Bronchial epithelial cell (primary cell): ENCODE results near the gene RCBTB1. TPM values are rescaled to one million over a fixed set of nuclear protein-coding genes. Genes with fewer than 3 reads are reported as not detected.
A peak's percentile ranks its signal among the peaks of the same experiment; 100 is the strongest.

ENCODE experiments used
- DNase-seq: peaks from one replicate; pipeline ENCODE4 v3.0.0-alpha.2; 2010; ENCODE audit warnings: low read depth
- FAIRE-seq: peaks from 2 replicates; lab custom pipeline; 2011; peaks lifted over from hg19 to GRCh38; lab: Jason Lieb, UNC
- H3K27me3 ChIP-seq: 2 replicates; pipeline ENCODE4 v1.5.1; 2011; ENCODE audit warnings: low read length; ENCODE audit not compliant: control insufficient read depth, insufficient read depth
- H3K36me3 ChIP-seq: 2 replicates; pipeline ENCODE4 v1.5.1; 2011; ENCODE audit warnings: low read length; ENCODE audit not compliant: control insufficient read depth, insufficient read depth
- H3K4me3 ChIP-seq: 2 replicates; pipeline ENCODE4 v1.5.1; 2011; ENCODE audit warnings: mild to moderate bottlenecking, low read depth, low read length, control low read depth
- CTCF ChIP-seq: IDR thresholded peaks from 2 replicates; pipeline ENCODE4 v1.5.1; 2011; ENCODE audit warnings: mild to moderate bottlenecking, moderate library complexity, low read length, control low read depth, inconsistent platforms; ENCODE audit not compliant: insufficient read depth, severe bottlenecking
- total RNA-seq: library from RNA; depleted of rRNA; stranded (reverse); fragments of >200 nt; gene quantifications from 2 replicates; pipeline ENCODE4 v1.2.1, GENCODE V29; 2014

The RCBTB1 gene
- total RNA-seq, 1 donor from 2014 or later, result 21.3 TPM

DNA sequence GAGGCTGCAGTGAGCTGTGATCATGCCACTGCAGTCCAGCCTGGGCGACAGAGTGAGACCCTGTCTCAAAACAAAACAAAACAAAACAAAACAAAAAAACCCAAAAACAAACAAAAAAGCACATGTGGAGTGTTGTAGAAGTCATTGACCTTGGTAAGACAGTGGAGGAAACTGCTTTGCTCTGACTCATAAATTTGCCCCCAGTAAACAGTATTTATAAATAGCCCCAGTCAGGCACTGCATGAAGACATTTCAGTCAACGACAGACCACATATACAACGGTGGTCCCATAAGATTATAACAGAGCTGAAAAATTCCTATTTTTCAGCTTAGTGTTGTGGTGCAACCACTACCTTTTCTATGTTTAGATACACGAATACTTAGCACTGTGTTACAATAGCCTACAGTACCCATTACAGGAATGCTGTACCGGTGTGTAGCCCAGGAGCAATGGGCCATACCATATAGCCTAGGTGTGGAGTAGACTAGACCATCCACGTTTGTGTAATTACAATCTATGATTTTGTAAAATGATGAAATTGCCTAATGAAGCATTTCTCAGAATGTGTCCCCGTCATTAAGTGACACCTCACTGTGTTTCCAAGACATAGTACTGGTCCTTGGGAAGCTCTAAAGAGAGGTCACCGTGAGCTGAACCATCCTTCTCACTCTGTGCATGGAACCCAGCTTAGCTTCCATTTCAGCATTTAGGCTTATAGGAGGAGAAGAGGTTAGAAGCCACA lies 44.0 kb upstream of the RCBTB1 start:
- no peaks in the 10 kb centered on the region for H3K27me3 ChIP-seq
- H3K36me3 ChIP-seq, result no peaks in the 10 kb centered on the region
- FAIRE-seq, result no peak

GRCh38 chr13:49627831-49628652 lies 42.7 kb upstream of the RCBTB1 start, which contains the start of gene ARL11:
TSS of gene ARL11 (plus strand) at chr13:49628507. CDS start at chr13:49630448, 1,941 bp downstream.
- no peak within 1 kb of the TSS for H3K4me3 ChIP-seq
- peak; percentile 32 for DNase-seq
- TF ChIP-seq CTCF, result no peak
- no peaks in the 10 kb centered on the region for H3K27me3 ChIP-seq
- no peaks in the 10 kb centered on the region for H3K36me3 ChIP-seq
- FAIRE-seq, result no peak

More for the DNA sequence above, 44.0 kb upstream of the RCBTB1 start:
- no peak for TF ChIP-seq CTCF
- H3K4me3 ChIP-seq, result no peak overlapping the region
- no peak for DNase-seq

DNA sequence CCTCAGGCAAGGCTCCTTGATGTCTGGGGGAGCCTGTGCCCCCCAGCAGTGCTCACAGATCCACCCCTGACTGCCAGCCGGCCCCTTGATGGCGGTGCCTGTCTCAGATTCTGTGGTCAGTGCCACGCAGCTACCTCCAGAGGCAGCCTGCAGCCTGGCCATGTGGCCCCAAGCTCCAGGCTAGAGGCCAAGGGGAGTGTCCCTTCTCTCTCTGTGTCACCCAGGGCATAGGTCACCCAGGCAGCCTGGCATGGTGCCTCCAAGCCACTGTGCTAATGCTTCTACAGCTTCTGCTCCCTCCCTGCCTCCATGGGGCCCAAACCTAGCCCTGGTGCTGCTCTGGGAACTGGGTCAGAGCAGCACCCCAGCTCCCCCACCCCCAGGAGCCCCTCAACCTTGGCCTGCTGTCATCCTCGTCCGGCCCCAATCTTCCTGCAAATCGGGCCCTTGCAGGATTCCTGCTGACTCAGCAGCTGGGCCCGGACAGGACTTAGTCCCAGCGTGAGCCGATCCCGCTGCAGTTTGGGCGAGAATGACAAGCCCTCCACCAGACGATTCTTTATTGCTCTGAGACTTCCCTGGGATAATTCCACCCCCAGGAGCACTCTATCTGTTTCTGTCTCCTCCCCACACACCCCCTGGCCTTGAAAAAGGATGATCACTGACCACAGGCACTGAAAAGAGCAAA lies 40.2 kb upstream of the RCBTB1 start:
- Histone ChIP-seq H3K4me3 (no peak overlapping the region), H3K27me3 (no peaks in the 10 kb centered on the region), H3K36me3 (no peaks in the 10 kb centered on the region)
- TF ChIP-seq CTCF, result no peak
- no peak for DNase-seq
- FAIRE-seq, result no peak

DNA sequence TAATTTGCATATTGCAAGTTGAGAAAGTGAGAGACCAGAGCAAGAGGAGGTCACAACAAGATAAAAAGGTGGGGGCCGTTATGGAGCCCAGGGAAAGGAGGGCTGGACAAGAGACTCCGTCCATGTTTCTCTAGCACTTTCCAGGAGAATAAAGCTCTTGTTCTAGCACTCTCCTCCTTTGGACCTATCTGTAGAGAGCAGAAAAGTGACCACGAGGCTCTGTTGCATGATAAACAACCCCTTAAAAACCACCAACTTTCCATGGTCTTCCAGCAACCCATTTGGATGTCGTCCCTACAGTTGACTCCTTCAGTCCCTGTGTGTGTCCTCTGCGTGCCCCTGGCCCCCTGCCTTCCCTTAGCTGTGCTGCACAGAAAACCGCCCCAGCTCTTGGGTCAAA lies 38.9 kb upstream of the RCBTB1 start:
- TF ChIP-seq CTCF, result no peak
- no peak for DNase-seq
- FAIRE-seq, result no peak
- Histone ChIP-seq H3K36me3 (no peaks in the 10 kb centered on the region), H3K27me3 (no peaks in the 10 kb centered on the region), H3K4me3 (no peak overlapping the region)

DNA sequence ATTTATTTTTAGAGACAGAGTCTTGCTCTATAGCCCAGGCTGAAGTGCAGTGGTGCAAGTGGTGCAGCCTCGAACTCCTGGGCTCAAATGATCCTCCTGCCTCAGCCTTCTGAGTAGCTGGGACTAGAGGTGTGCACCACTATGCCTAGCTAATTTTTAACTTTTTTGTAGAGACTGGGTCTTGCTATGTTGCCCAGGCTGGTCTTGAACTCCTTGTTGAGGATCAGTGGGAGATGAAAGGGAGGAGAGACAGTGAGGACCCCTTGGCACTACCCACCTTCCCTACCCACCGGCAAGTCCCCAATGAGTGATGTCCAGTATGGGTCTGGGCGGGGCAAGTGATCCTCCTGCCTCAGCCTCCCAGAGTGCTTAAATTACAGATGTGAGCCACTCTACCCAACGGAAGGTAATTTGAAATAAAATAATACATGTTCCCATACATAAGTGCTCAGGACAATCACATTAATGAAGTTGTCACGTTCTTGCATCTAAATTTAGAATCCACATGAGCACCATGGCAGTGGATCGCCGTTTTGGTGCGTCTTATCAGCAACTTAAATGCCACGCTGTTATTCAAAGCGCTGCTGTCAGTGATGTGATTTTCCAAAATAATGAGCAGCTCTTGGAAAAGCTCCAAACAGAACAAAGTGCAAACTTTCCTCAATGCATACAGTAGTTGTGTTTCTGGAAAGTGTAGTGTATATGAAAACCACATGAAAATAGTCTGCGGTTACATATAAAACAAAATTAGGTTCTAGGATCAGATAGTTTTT lies 37.0 kb upstream of the RCBTB1 start:
- Histone ChIP-seq H3K36me3 (no peaks in the 10 kb centered on the region), H3K27me3 (no peaks in the 10 kb centered on the region), H3K4me3 (no peak overlapping the region)
- DNase-seq, result no peak
- FAIRE-seq, result no peak
- TF ChIP-seq CTCF, result no peak
